ENCODE measurements around the gene FGF5. TPM values are rescaled to one million over a fixed set of nuclear protein-coding genes. Genes with fewer than 3 reads are reported as not detected.

Gene FGF5
- total and polyA plus RNA-seq, 2 of the 13 experiments (the other 11 are each of a cell fraction or from before 2014, with no cell fraction given), result not detected

DNA sequence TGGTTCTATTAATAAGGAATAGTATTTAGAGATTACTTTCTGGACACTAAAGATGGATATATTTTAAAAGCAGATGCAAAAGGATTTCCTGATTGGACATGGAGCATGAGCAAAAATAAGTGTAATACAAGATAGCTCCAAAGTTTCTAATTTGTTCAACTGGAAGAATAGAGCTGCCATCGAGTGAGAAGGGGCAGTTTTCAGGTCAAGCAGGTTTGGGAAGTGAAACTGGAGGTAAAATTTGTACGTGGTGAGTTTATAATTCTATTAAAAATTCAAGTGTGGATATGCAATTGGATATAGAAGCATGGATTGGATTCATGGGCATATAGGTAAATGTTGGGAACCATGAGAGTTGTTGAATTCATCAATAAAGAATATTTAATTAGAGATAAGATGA is 37.3 kb upstream of the FGF5 start:
- H3K4me3 ChIP-seq (replicated peaks in 1 of 3; ENCODE audit: insufficient read depth in 1 of 3, low read depth in 2 of 3, low read length in 3 of 3), result no peak overlapping the region
- in situ Hi-C loops (cut with HindIII; ENCODE audit: extremely low pct_ligation_motif_present, low pct_unique_long_range_greater_than_20kb) (no loop called here), intact Hi-C loops (cut with micrococcal nuclease; ENCODE audit: unreplicated experiment) (no loop called here)
- no peak for TF ChIP-seq KLF16 (CRISPR knock-in tag; IDR thresholded peaks at IDR 0.05)
- TF ChIP-seq PPARG (CRISPR knock-in tag; conservative IDR thresholded peaks at IDR 0.05), result no peak
- no peak for TF ChIP-seq STAT5B (CRISPR knock-in tag; IDR thresholded peaks at IDR 0.05)
- no peak for TF ChIP-seq TRIM22 (IDR thresholded peaks at IDR 0.05)
- no peaks in the 10 kb centered on the region for H3K4me1 ChIP-seq (ENCODE audit: insufficient read depth, low read length)
- BruUV-seq (replicated peaks), result no TSS peak
- DNase-seq (ENCODE audit: low spot score) (no peak), FAIRE-seq (no peak), ATAC-seq (no peak)
- no peak overlapping the region for H3K9ac ChIP-seq (ENCODE audit: insufficient read depth, low read depth, low read length)
- H3K9me3 ChIP-seq (ENCODE audit: low read length), result no peaks in the 10 kb centered on the region
- POLR2A ChIA-PET, result no interaction called here
- no peaks in the 10 kb centered on the region for H3K36me3 ChIP-seq (replicated peaks in 1 of 2; ENCODE audit: control insufficient read depth in 1 of 2, insufficient read depth in 2 of 2, low read length in 2 of 2)
- no peaks in the 10 kb centered on the region for H3K27me3 ChIP-seq (ENCODE audit: control insufficient read depth in 1 of 2, insufficient read depth in 2 of 2, low read length in 2 of 2)
- H3K27ac ChIP-seq (ENCODE audit: extremely low read length, insufficient read depth, low read length), result no peak overlapping the region
- CTCF ChIA-PET (ENCODE audit: low intra/inter-chr PET ratio, low total read pairs), result no interaction called here
- no peak overlapping the region for H2AFZ ChIP-seq (ENCODE audit: low read length)
- no peaks in the 10 kb centered on the region for H4K20me1 ChIP-seq (ENCODE audit: insufficient read depth, low read length)
- H3K79me2 ChIP-seq (ENCODE audit: insufficient read depth, low read length), result no peaks in the 10 kb centered on the region
- WGBS (ENCODE audit: low lambda C conversion rate), result 2% methylated on average over 2 of the region's 2 CpGs
- H3K4me2 ChIP-seq (ENCODE audit: low read depth, low read length), result no peak overlapping the region

DNA sequence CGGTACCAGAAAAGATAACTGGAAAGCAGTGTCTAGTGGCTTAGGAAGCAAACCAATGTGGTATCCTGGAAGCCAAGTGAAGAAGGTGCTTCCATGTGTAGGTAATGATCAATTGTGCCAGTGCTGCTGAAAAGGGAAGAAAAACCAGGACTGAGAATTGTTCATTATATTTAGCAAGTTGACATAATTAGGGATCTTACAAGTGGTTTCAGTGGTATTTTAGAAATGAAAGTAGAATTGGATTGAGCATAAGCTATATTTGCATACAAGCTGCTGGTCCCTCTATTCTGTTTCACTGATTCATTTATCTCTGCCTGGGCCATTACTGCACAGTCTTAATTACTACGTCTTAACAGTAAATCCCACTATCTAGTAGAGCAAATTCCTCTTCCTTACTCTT is 36.9 kb upstream of the FGF5 start:
- intact Hi-C loops (cut with micrococcal nuclease; ENCODE audit: unreplicated experiment), result no loop called here
- no peak for TF ChIP-seq ZNF644 (CRISPR knock-in tag; IDR thresholded peaks at IDR 0.05; ENCODE audit: low read depth)
- Histone ChIP-seq H3K36me3 (replicated peaks in 1 of 2; ENCODE audit: control insufficient read depth in 1 of 2, insufficient read depth in 2 of 2, low read length in 2 of 2) (no peaks in the 10 kb centered on the region), H3K4me3 (replicated peaks in 1 of 3; ENCODE audit: insufficient read depth in 1 of 3, low read depth in 2 of 3, low read length in 3 of 3) (no peak overlapping the region), H3K27me3 (ENCODE audit: control insufficient read depth in 1 of 2, insufficient read depth in 2 of 2, low read length in 2 of 2) (no peaks in the 10 kb centered on the region), H4K20me1 (ENCODE audit: insufficient read depth, low read length) (no peaks in the 10 kb centered on the region), H3K79me2 (ENCODE audit: insufficient read depth, low read length) (no peaks in the 10 kb centered on the region), H2AFZ (ENCODE audit: low read length) (no peak overlapping the region), H3K9me3 (ENCODE audit: low read length) (no peaks in the 10 kb centered on the region), H3K27ac (ENCODE audit: extremely low read length, insufficient read depth, low read length) (no peak overlapping the region), H3K4me2 (ENCODE audit: low read depth, low read length) (no peak overlapping the region), H3K9ac (ENCODE audit: insufficient read depth, low read depth, low read length) (no peak overlapping the region), H3K4me1 (ENCODE audit: insufficient read depth, low read length) (no peaks in the 10 kb centered on the region)
- FAIRE-seq (no peak), DNase-seq (ENCODE audit: low spot score) (no peak), ATAC-seq (no peak)
- ChIA-PET POLR2A (no interaction called here), CTCF (ENCODE audit: low intra/inter-chr PET ratio, low total read pairs) (no interaction called here)
- in situ Hi-C loops (cut with HindIII; ENCODE audit: extremely low pct_ligation_motif_present, low pct_unique_long_range_greater_than_20kb), result no loop called here
- WGBS (ENCODE audit: low lambda C conversion rate), result 3% methylated on average over 2 of the region's 2 CpGs
- no TSS peak for BruUV-seq (replicated peaks)
